WERI-Rb-1 (cell line): ENCODE measurements around the gene U2AF2.
A peak's percentile ranks its signal among the peaks of the same experiment; 100 is the strongest.

ENCODE experiments used
- DNase-seq: peaks from one replicate; pipeline ENCODE4 v3.0.0-alpha.2; 2020
- H3K27ac ChIP-seq: fragments of 250-450 bp; sonication (Bioruptor Pico); 2 replicates; pipeline ENCODE4 v1.5.1; 2020; ENCODE audit warnings: mild to moderate bottlenecking, moderate library complexity
- H3K27me3 ChIP-seq: fragments of 250-450 bp; sonication (Bioruptor Pico); 2 replicates; pipeline ENCODE4 v1.5.1; 2021; ENCODE audit warnings: mild to moderate bottlenecking, low read depth, moderate library complexity; ENCODE audit not compliant: insufficient read depth, severe bottlenecking
- H3K36me3 ChIP-seq: fragments of 250-450 bp; sonication (Bioruptor Pico); 2 replicates; pipeline ENCODE4 v1.5.1; 2020; ENCODE audit warnings: mild to moderate bottlenecking, moderate library complexity
- H3K4me3 ChIP-seq: 2 replicates; pipeline ENCODE4 v1.5.1; 2011; ENCODE audit warnings: low read depth, mild to moderate bottlenecking, control low read depth, low read length
- H3K9me3 ChIP-seq: fragments of 250-450 bp; sonication (Bioruptor Pico); 2 replicates; pipeline ENCODE4 v1.5.1; 2021; ENCODE audit warnings: mild to moderate bottlenecking, moderate library complexity; ENCODE audit not compliant: severe bottlenecking
- CTCF ChIP-seq: IDR thresholded peaks from 2 replicates; pipeline ENCODE4 v1.5.1; 2011; ENCODE audit warnings: low read depth, mild to moderate bottlenecking, control low read depth, inconsistent platforms, low read length

The U2AF2 gene

GRCh38 chr19:55673889-55674288 is 19.1 kb downstream of the U2AF2 start:
- no peak for DNase-seq
- TF ChIP-seq CTCF: no peak
- H3K27me3 ChIP-seq: no peaks in the 10 kb centered on the region
- H3K4me3 ChIP-seq: no peak overlapping the region
- no peaks in the 10 kb centered on the region for H3K9me3 ChIP-seq
- peaks cover 69% of the 10 kb centered on the region for H3K36me3 ChIP-seq
- H3K27ac ChIP-seq: peak overlapping the region; percentile 52

DNA sequence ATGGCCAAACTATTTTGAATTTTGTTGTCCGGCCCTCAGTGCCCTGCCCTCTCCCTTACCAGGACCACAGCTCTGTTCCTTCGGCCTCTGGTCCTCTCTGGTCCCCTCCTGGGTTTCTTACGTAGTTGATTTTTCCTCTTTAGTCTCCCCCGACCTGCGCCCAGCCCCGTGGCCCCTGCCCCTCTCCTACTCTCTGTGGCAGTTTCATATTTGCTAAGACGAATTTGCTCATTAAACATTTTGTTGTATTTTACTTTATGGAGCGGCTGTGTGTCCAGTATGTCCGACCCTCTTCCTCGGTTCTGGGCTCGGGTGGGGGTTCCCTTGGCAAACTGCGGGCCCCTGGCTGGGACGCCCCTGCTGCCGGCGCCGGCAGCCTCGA is 19.6 kb downstream of the U2AF2 start:
- Histone ChIP-seq H3K4me3 (peak overlapping the region; percentile 93), H3K27ac (peak overlapping the region; percentile 78), H3K27me3 (no peaks in the 10 kb centered on the region), H3K9me3 (no peaks in the 10 kb centered on the region), H3K36me3 (peaks cover 69% of the 10 kb centered on the region)
- no peak for TF ChIP-seq CTCF
- no peak for DNase-seq

DNA sequence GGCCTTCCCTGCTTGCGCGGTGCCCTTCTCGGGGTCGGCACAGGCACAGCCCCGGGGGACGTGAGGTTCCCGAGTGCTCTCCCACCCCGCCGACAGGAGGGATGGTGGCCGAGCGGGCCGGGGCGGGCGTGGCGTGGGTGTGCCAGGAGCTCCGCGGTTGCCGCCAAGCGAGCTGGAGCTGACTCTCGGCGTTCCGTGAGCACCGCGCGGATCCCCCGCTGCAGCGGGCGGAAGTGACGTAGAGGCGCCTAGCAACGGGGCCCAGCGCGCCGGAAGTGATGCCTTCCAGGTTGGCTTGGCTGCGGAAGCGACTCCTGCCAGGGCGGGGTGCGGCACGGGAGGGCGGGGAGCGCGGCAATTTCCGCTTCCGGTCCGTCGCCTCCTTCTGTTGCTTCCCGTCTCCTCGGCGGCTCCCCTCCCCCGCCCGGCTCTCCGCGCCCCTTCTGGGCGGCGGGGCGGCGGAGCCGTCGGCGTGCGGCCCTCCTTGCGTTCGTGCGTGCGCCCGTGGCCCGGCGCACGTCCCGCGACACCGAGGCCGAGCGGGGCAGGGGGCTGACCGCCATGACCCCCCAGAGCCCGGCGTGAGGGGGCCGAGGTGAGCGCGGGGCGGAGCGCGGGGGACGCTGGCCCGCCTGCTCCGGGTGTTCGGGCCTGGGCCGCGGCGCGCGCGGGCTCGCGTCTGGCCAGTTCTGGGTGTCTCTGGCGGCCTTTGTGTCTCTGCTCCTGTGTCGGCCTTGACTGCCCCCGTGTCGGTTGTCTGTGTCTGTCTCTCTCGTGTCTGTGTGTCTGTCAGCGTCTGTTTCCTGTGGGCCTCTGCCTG is 20.2 kb downstream of the U2AF2 start, which contains the start of gene EPN1:
Gene EPN1 (plus strand): TSS at position 386 of the 820 bp plus-strand sequence. CDS start 3,402 bp downstream, outside the sequence.
- Histone ChIP-seq H3K27ac (peak within 1 kb of the TSS; percentile 78), H3K27me3 (no peaks in the 10 kb centered on the region), H3K9me3 (no peaks in the 10 kb centered on the region), H3K4me3 (peak within 1 kb of the TSS; percentile 93), H3K36me3 (peaks cover 69% of the 10 kb centered on the region)
- no peak for TF ChIP-seq CTCF
- peak; percentile 97 for DNase-seq

DNA sequence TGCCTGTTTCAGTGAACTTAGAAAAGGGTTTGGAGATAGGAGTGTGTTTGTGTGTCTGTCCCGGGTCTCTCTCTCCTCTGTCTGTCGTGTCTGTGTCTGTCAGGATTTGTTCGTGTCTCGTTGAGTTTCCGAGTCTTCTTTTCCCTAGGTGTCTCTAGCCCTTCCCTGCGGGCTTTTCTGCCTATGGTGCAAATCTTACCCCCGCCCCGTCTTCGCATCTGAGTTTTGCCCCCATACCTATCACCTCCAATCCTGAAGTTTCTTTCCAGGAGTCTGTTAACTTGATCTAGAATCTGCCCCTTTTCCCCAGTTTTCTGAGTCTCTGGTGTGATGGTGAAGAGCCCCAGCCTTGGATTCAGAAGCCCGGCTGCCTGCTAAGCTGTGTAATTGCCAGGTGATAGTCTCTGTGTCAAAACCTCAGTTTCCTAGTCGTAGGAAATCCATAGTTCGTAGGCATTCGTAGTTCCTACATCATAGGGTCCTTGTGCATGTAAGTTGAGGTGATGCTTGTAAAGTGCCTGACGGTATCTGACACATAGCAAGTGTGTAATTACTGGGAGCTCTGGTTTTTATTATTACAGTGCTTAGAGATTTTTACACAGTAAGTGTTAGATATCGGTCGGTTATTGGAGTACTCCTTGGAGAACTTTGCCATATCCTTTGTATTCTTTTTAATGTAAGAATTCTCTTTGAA is 21.0 kb downstream of the U2AF2 start:
- DNase-seq: no peak
- H3K4me3 ChIP-seq: peak overlapping the region; percentile 93
- peaks cover 73% of the 10 kb centered on the region for H3K36me3 ChIP-seq
- TF ChIP-seq CTCF: no peak
- peak overlapping the region; percentile 78 for H3K27ac ChIP-seq
- H3K9me3 ChIP-seq: no peaks in the 10 kb centered on the region
- no peaks in the 10 kb centered on the region for H3K27me3 ChIP-seq

DNA sequence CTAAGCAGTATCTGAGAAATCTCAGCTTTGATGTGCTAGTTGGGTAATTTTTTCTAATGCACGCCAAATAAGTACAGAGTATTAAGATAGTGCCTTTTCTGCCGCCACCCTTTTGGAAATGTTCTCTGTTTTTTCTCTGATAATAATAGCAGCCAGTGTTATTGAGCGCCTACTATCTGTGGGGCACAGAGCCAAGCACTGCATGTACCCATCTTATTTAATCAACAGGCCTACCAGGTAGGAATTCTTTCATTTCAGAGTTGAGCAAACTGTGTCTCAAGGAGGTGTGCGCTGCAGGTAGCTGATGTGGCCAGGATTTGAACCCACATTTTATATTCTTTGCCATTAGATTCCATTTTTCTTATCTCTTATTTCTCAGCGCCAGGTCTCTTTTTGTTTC is 21.5 kb downstream of the U2AF2 start:
- H3K9me3 ChIP-seq: no peaks in the 10 kb centered on the region
- no peak overlapping the region; the same call in 1 of the 2 replicates for H3K4me3 ChIP-seq
- no peak overlapping the region for H3K27ac ChIP-seq
- no peaks in the 10 kb centered on the region for H3K27me3 ChIP-seq
- DNase-seq: no peak
- peaks cover 76% of the 10 kb centered on the region for H3K36me3 ChIP-seq
- TF ChIP-seq CTCF: no peak
